ENCODE measurements around the gene PPP2R5B.

The PPP2R5B gene

DNA sequence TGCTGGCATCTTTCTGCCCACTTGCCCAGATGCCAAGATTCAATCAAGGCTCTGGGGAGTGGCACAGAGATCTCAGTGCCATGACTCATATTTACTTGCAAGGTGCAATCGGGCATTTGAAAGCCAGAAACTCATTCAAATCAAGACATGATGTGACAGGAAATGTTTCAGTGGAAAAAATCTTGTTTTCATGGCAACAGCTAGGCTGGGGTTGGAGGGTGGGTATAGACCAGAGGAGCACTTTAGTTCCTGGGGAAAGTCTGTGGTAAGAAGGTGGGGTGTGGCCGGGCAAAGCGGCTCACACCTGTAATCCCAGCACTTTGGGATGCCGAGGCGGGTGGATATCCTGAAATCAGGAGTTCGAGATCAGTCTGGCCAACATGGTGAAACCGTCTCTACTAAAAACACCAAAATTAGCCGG, 46.3 kb downstream of the PPP2R5B start:
- Histone ChIP-seq H3K4me3 (replicated peaks; ENCODE audit: insufficient read depth, low read length) (no peak overlapping the region), H3K27ac (replicated peaks) (no peak overlapping the region), H3K27me3 (ENCODE audit: insufficient read depth, poor library complexity, severe bottlenecking) (peaks cover 9% of the 10 kb centered on the region)
- no peak for DNase-seq (ENCODE audit: low read depth in 1 of 2, low spot score in 1 of 2)
- no peak for TF ChIP-seq POLR2AphosphoS5 (IDR thresholded peaks at IDR 0.05; ENCODE audit: low read depth)
- TF ChIP-seq, protein P1, sequence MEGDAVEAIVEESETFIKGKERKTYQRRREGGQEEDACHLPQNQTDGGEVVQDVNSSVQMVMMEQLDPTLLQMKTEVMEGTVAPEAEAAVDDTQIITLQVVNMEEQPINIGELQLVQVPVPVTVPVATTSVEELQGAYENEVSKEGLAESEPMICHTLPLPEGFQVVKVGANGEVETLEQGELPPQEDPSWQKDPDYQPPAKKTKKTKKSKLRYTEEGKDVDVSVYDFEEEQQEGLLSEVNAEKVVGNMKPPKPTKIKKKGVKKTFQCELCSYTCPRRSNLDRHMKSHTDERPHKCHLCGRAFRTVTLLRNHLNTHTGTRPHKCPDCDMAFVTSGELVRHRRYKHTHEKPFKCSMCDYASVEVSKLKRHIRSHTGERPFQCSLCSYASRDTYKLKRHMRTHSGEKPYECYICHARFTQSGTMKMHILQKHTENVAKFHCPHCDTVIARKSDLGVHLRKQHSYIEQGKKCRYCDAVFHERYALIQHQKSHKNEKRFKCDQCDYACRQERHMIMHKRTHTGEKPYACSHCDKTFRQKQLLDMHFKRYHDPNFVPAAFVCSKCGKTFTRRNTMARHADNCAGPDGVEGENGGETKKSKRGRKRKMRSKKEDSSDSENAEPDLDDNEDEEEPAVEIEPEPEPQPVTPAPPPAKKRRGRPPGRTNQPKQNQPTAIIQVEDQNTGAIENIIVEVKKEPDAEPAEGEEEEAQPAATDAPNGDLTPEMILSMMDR (IDR thresholded peaks at IDR 0.05; ENCODE audit: insufficient read depth, low read length): no peak
- no peak for TF ChIP-seq SPI1 (IDR thresholded peaks at IDR 0.05; ENCODE audit: borderline replicate concordance, low read depth)
- TF ChIP-seq, protein P2, sequence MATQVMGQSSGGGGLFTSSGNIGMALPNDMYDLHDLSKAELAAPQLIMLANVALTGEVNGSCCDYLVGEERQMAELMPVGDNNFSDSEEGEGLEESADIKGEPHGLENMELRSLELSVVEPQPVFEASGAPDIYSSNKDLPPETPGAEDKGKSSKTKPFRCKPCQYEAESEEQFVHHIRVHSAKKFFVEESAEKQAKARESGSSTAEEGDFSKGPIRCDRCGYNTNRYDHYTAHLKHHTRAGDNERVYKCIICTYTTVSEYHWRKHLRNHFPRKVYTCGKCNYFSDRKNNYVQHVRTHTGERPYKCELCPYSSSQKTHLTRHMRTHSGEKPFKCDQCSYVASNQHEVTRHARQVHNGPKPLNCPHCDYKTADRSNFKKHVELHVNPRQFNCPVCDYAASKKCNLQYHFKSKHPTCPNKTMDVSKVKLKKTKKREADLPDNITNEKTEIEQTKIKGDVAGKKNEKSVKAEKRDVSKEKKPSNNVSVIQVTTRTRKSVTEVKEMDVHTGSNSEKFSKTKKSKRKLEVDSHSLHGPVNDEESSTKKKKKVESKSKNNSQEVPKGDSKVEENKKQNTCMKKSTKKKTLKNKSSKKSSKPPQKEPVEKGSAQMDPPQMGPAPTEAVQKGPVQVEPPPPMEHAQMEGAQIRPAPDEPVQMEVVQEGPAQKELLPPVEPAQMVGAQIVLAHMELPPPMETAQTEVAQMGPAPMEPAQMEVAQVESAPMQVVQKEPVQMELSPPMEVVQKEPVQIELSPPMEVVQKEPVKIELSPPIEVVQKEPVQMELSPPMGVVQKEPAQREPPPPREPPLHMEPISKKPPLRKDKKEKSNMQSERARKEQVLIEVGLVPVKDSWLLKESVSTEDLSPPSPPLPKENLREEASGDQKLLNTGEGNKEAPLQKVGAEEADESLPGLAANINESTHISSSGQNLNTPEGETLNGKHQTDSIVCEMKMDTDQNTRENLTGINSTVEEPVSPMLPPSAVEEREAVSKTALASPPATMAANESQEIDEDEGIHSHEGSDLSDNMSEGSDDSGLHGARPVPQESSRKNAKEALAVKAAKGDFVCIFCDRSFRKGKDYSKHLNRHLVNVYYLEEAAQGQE (IDR thresholded peaks at IDR 0.05; ENCODE audit: insufficient replicate concordance, low read depth): no peak
- no peak for TF ChIP-seq GABPA (IDR thresholded peaks at IDR 0.05; ENCODE audit: low read depth)

DNA sequence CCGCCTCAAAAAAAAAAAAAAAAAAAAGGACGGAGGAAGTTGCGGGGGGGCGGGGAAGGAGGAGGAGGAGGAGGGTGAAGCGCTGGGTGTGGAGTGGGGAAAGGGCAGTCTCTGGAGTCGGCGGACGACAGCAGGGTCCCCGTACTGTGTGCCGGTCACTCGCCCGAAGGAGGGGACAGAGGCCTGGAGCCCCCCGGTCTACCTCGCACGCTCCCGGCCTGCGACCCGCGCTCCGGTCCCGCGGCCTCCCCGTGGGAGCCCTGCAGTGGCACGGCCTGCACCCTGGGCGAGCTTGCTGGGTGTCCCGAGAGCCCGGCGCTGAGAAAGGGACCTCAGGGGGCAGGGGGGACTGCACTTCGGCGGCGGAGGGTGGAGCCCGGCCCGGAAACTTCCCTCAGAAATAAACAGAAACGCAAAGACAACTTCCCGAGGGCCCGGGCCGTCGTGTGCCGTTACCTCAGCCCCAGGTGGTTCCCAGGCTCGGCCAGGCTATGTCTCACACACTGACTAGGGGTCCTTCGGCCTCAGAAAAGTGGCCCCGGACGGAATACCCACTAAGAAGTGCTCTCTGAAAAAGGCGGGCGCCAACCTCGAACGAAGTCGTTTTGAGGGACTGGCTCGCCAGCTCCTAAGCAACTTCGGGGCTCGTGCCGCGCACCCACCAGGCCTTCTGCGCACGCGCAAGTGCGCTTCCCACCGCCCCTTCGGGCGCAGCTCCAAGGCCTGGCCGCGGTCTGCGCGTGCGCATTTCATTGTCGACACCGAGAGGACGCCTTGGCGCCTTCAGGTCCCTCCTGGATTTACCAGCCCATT, 47.1 kb downstream of the PPP2R5B start, which contains the start of gene MAJIN:
Gene MAJIN, minus strand, starts transcription at position 688 of the 813 bp plus-strand sequence. CDS start 12,703 bp downstream, outside the sequence.
- Histone ChIP-seq H3K4me3 (replicated peaks; ENCODE audit: insufficient read depth, low read length) (no peak within 1 kb of the TSS), H3K27ac (replicated peaks) (no peak within 1 kb of the TSS), H3K27me3 (ENCODE audit: insufficient read depth, poor library complexity, severe bottlenecking) (peaks cover 9% of the 10 kb centered on the region)
- TF ChIP-seq GABPA (IDR thresholded peaks at IDR 0.05; ENCODE audit: low read depth): no peak
- TF ChIP-seq, protein P2 (IDR thresholded peaks at IDR 0.05; ENCODE audit: insufficient replicate concordance, low read depth): no peak
- TF ChIP-seq POLR2AphosphoS5 (IDR thresholded peaks at IDR 0.05; ENCODE audit: low read depth): no peak
- no peak for TF ChIP-seq SPI1 (IDR thresholded peaks at IDR 0.05; ENCODE audit: borderline replicate concordance, low read depth)
- TF ChIP-seq, protein P1 (IDR thresholded peaks at IDR 0.05; ENCODE audit: insufficient read depth, low read length): no peak
- no peak for DNase-seq (ENCODE audit: low read depth in 1 of 2, low spot score in 1 of 2)

DNA sequence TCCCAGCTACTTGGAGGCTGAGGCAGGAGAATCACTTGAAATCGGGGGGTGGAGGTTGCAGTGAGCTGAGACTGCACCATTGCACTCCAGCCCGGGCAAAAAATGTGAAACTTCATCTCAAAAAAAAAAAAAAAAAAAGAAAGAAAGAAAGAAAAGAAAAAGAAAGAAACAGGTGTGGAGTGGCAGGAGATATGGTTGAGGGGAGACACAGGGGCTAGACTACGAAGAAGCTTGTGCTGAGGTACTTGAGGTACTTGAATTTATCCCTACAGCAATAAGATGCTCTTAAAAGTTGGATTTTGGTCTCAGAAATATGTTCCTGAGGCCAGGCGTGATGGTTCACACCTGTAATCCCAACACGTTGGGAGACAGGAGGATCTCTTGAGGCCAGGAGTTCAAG, 49.6 kb downstream of the PPP2R5B start:
- Histone ChIP-seq H3K27ac (replicated peaks) (no peak overlapping the region), H3K4me3 (replicated peaks; ENCODE audit: insufficient read depth, low read length) (no peak overlapping the region), H3K27me3 (ENCODE audit: insufficient read depth, poor library complexity, severe bottlenecking) (peaks cover 9% of the 10 kb centered on the region)
- TF ChIP-seq POLR2AphosphoS5 (IDR thresholded peaks at IDR 0.05; ENCODE audit: low read depth) (no peak), GABPA (IDR thresholded peaks at IDR 0.05; ENCODE audit: low read depth) (no peak), SPI1 (IDR thresholded peaks at IDR 0.05; ENCODE audit: borderline replicate concordance, low read depth) (no peak)
- TF ChIP-seq, protein P2 (IDR thresholded peaks at IDR 0.05; ENCODE audit: insufficient replicate concordance, low read depth): no peak
- TF ChIP-seq, protein P1 (IDR thresholded peaks at IDR 0.05; ENCODE audit: insufficient read depth, low read length): no peak
- no peak for DNase-seq (ENCODE audit: low read depth in 1 of 2, low spot score in 1 of 2)
